EH (cell line): ENCODE measurements around the gene MALT1.
"Not testable (repeated sequence)": the region's sequence is repeated elsewhere in the genome, so short reads cannot be mapped to it uniquely, and the experiment has no call there.

Experiments used
- DNase-seq: peaks from one replicate; pipeline ENCODE4 v3.0.0-alpha.2; 2015; ENCODE audit warnings: low read depth

MALT1 gene

DNA sequence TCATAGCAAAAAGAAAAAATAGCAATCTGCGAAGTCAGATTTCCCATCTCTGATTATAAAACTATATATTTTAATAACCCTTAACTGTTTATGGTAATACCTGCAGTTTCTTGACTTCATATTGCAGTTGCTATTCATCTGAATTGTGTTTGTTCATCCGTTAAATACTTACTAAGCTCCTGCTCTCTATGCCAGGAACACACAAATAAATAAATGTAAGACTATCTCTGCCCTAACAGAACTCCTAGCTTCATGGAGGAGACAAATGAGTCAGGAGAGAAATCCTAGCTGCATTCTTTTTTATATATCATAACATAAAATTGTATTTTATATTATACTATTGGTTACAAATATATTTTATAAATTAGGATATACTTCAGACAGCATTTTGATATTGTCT, 61.2 kb downstream of the MALT1 start:
- DNase-seq: no peak

DNA sequence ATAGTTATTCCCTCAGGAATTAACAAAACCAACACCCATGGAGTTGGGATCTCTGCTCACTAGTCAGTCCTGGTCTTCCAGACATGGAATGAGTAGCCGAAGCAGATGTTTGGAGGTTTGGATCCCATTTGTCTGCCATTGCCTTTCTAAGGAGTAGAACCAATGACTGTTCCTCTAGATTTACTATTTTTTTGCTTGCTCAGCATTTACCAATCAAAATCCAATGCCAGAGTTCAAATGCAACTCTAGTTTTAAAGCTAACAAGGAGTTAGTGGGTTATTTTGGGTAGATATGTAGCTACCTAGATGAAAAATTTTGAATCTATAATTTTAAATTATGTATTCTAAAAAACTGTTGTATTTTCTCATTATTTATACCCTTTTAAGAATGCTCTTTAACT, 62.6 kb downstream of the MALT1 start:
- DNase-seq: no peak

DNA sequence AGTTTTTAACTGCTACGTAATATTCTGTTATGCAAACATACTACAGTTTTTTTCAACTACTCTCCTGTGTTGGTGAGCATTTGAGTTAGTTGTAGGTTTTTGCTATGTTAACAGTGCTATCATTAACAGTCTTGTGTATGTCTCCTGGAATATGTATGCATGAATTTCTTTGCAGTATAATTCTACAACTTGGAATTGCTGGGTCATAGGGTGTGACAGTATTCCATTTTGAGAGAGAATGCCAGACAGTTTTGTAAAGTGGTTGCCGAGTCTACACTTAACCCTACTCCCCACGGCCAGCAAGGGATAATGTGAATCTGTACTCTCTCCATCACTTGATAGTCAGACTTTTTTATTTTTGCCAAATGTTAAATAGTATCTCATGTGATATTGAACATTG, 67.1 kb downstream of the MALT1 start:
- DNase-seq: no peak

DNA sequence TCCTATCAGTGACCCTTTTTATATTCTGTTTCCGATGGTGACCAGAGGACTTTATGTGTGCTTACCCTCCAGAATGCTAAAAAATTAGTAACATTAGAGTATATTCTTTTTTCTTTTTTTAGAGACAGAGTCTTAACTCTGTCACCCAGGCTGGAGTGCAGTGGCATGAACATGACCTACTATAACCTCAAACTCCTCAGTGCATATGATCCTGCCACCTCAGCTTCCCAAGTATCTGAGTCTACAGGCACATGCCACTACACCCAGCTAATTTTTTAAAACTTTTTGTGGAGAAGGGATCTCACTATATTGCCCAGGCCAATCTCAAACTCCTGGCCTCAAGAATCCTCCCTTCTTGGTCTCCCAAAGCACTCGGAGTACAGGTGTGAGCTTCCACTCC, 74.6 kb downstream of the MALT1 start:
- no peak for DNase-seq

DNA sequence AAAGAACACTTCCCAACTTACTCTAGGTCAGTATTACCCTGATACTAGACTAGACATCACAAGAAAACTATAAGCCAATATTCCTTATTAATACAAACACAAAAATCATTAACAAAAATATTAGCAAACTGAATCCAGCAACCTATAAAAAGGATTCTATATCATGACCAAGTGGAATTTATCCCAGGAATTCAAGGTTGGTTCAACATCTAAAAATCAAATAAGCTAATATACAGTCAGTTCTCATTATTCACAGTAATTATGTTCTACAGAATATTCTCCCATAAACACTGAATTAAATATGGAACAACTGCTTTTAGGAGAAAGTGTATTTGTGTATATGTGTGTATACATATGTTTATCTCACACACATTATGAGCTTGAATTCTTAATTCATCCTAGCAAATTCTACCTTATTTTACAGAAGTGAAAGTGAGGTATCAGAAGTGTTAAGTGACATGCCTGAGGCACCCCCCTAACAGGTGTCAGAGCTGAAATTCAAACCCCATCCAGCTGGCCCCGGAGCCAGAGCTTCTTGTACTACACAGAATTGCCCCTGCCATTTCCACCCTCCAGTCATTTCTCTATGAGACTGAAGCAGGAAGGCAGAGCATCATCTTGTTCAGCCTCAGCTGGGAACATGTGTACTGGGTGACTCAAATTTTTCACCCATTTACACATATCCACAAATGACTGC, 77.8 kb downstream of the MALT1 start:
- DNase-seq: no peak

DNA sequence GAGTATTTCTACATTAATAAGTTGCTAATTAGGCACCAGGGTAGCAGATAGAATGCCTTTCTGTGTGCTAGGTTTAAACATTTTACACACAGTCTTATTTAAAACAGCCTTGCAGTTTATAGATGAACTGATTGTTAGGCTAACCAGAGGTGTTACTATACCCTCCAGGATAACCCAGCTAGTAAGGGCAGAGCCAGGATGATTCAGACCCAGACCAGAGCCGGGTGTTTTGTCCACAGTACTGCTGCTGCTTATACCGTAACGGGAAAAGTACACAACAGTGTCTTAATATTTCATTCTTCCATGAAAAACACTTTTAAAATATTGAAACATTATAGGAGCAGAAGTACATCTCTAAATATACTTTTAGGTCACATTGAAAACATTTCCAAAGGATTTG, 82.7 kb downstream of the MALT1 start:
- DNase-seq: peak; percentile 21

DNA sequence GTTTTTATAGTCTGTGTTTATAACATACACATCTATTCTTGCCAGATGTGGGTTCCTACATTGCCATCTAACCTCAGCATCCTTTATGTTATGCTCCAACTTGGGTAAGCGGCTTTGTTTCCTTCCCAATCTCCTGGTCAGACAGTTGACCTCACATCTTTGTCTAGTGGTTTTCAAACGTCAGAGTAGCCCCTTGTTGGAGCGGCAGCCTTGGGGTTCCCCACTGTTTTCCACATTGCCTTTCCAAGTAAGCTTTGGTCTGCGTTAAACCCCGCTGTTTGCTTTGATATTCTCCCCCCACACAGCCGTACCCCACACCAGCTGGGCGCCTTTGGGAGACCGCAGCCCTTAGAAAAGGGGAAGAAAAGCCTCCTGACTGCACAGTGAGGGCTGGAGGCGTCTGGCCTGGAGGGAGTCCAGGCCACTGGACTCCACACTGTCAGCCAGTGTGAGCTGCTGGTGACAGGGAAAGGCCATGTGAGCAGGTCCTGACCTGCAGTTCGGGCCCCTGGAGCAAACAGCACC, 83.3 kb downstream of the MALT1 start:
- no peak for DNase-seq

DNA sequence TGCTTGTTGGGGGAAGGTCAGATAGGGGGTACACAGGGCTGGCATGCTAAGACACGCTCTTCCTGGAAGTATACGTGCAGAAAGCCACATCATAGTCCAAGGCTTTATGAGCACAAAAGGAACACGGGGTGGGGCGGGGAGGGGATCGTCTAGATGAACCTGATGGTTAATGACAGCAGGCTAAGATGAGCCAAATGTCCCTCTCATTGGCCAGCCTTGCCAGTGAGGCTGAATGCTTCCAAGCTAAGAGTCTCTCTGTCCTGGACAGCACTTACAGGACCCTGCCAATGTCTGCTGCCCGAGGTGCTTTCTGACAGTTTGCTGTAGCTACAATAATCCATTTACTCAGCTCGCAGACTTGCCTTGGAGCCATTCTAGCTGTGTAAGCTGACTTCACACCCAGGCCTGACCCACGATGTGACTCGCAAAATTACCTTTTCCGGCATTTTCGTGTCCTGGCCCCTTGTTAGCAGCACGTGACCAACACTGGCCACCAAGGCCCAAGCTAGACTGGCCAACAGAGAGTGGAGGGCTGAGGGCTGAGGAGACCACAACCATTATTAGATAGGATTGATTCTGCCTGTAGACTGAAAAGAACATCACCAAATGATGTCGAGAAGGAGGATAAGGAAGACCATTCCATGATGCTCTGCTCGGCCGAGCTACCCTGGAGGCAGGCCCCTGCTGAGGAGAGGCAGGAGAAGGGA, 84.2 kb downstream of the MALT1 start:
- DNase-seq: peak; percentile 55

DNA sequence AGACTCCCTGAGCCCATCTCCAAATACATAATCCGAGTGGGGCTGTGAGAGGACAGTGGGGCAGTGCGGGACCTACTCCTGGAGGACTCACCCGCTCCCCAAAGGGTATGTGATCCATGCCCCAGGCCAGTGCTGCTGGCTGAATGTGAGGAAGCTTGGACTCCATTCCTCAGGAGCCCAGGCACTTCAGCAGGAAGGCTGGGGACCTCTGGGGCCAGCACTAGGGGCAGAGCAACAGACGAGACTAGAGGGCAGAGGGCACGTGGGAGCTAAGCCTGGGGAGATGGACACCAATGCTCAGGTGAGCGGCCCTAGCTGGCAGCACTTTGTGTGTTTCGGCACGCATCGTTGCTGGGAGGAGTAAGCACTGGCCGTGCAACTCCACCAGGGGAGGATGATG, 84.9 kb downstream of the MALT1 start:
- no peak for DNase-seq

DNA sequence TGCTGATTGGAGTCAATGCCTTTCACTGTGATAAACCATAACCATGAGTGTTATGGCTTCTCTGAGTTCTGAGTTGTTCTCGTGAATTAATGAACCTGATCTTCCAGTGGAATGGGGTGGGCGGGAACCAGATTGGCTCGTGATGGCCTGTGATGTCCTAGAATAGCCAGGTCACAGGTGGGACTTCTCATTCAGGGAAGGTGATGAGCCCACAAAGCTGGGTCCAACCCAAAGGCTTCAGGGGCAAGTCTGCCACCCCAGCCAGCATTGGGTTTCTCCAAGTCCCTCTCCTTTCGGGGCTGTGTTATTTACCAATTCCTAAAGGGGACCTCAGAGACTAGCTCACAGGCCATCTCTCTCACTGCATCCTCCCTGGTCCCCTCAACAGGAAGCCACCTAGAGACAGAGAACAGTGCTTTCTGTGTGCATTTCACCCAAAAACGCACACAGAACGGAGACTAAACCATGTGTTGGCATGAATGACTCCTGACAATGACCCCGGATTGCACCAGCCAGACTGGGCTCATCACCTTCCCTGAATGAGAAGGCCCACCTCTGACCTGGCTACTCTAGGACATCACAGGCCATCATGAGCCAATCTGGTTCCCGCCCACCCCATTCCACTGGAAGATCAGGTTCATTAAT, 85.5 kb downstream of the MALT1 start:
- no peak for DNase-seq

DNA sequence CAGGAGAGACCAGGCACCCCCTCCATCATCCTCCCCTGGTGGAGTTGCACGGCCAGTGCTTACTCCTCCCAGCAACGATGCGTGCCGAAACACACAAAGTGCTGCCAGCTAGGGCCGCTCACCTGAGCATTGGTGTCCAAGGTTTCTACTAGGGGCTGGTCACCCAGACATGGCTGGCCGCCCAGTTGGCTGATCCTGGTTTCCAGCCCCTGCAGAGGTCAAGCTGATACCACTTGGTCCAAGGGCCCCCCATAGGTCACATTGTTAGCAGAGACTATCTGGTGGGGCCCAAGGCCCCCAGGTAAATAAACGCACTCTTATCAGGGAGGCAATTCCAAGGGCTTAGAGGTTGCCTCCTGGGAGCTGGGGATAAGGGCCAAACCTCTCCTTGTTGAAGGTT, 86.1 kb downstream of the MALT1 start:
- DNase-seq: not testable (repeated sequence)

DNA sequence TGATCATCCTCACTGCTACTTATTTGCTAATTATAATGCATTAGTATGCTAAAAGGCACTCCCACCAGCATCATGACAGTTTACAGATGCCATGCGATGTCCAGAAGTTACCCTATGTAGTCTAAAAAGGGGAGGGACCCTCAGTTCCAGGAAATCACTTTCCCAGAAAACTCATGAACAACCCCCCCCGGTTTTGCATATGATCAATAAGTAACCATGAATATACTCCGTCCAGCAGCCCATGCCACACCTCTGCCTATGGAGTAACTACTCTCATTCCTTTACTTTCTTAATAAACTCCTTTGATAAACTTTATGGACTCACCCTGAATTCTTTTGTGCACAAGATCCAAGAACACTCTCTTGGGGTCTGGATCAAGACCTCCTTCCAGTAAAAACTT, 86.8 kb downstream of the MALT1 start:
- no peak for DNase-seq

DNA sequence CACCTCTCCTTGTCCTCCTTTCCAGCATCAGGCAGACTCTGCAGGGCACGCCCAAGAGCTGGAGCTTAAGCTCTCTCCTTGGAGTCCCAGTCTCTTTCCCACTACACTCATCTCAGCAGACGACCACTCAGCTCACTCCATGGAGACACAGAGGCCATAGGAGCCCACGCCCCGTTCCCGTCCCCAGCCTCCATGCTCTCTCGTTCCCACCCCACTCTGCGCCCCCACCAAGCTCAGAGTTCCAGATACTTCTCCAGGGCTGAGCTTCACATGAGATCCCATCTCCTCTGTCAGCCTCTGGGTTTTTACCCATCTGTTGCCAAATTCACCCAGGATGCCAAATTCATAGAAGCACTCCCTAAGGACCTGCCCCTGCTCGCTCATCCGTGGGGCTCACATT, 87.3 kb downstream of the MALT1 start:
- DNase-seq: no peak

DNA sequence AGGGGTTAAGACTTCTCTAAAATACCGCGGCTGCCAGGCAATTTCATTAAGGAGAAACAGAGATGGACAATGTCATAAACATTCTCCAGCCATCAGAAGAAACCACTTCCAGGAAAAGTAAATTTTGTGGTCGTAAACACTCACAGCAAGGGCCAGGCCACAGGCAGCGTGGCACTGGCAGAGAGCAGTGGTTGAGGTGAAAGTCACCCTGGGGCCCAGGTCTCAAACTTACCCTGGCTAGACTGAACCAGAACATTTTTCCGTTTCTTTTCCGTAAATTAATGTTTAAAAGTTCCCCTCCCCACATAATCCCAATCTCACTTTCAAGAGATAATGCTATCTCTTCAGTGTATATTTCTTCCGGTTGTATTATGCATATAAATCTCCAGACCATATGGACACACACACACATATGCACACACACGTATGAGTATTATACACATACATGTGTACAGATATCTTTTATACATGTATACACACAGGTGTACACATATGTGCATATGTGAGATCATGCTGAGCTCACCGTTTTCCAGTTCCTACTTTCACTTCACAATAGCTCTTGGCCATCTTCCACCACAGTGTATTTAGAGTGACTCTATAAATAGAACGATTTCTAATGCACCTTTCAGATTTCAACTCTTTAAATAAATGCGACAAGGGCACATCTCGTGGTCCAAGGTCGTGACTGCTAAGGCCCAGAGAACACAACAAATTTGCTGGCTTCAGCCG, 90.1 kb downstream of the MALT1 start:
- DNase-seq: peak; percentile 14

DNA sequence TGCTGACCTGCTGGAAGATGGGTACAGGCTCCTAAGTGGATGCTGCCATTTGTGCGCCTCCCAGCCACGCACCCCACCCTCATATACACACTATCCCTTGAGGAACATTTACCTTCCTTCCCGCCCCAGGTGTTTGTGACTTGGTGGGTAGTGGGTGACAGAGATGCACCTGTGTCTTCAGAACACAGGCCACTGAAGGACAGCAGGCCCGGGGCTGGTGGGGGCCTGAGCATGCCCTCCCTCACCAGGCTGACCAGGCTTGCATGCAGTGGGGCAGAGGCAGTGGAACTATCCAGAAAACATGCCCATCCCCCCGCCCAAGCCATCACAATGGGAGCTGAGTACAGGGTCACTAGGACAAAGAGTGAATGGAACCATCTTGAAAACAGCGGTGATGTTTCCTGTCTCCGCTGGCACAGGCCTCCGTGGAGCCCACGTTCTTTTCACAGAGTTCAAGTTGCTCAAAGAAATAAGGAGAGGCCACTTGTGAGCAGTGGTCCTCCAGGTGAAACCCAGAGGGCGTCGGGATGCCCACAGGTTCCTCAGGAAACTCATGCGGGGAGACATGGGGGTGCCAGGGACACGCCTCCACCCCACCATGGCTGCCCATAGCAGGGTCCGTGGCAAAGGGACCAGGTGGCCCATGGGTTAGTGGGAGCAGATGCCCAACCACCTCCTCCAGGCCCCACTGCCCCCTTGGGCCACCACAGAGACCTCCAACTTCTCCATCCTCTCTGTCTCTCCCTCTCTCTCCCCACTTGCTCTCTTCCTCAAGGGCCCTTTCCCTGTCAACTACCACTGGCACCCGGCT, 90.9 kb downstream of the MALT1 start:
- DNase-seq: no peak

DNA sequence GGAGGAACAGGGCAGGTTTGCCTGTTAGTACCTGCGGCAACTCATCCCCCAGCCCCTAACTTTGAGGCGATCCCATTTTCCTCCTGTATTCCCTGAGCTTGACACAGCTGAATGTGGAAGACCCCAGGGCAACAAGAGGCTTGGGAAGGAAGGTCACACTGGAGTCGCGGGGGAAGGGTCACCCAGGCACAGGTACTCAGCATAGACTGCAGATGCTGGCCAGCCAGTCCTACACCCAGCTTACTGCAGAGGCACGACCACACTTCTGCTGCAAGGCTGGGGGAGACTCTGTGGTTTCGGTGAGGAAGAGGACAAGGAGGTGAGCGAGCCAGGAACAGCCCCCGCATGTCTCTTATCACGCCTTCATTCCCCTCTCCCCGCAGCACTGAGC, 91.5 kb downstream of the MALT1 start:
- no peak for DNase-seq

DNA sequence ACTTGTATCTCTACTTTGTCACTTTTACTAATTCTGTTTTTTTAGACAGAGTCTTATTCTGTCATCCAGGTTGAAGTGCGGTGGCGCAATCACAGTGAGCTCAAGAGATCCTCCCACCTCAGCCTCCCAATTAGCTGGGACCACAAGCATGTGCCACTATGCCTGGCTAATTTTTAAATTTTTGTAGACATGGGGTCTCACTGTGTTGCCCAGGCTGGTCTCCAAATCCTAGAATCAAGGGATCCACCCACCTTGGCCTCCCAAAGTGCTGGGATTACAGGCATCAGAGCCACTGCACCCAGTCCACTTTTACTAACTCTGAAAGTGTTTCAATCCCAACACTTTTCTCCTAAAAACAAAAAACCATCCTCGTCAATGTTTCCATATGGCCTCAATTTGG, 94.9 kb downstream of the MALT1 start:
- no peak for DNase-seq

DNA sequence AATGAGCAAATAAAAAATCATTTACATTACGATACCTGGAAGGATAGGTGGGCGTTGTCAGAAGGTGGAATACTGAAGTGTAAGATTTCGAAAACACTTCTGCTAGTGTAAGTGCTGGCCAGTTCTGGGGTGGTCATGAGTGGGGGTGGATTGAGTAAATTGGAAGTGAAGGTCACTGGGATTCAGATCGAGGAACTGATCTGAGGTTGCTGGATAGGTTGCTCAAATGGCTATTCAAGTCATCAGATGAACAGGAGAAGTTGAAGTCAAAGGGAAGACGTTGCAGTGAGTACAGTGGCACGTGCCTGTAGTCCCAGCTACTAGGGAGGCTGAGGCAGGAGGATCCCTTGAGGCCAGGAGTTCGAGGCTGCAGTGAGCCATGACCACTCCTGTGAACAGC, 95.7 kb downstream of the MALT1 start:
- no peak for DNase-seq

DNA sequence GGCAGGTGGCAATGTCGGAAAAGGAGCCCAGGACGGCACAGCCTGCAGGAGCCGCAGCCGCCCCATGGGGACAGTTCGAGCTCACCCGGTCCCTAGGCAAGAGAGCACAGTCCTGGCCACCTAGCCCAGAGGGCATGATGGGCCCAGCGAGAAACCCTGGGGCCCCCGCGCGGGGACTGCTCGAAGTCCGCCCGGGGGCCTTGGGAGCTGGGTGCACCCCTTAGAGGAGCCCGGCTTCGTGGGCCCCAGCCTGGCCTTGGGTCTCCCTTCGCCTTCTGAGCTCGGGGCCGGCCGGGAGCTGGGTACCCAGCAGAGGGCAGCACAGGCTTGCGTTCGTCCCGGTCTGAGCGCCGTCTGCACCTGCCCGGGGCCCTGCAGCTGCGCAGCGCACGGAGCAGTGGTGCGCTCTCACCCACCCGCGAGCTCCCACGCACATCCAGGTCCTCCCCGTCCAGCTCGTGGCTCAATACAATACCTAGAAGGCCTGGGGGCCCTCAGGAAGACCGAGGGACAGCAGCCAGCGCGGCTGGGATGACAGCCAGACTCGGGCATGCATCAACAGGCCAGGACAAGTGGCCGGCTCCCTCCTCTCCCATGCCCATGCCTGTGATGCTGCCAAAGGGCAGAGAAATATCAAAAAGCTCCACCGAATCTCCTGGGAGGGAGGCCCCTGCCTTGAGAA, 97.2 kb downstream of the MALT1 start:
- peak; percentile 67 for DNase-seq

DNA sequence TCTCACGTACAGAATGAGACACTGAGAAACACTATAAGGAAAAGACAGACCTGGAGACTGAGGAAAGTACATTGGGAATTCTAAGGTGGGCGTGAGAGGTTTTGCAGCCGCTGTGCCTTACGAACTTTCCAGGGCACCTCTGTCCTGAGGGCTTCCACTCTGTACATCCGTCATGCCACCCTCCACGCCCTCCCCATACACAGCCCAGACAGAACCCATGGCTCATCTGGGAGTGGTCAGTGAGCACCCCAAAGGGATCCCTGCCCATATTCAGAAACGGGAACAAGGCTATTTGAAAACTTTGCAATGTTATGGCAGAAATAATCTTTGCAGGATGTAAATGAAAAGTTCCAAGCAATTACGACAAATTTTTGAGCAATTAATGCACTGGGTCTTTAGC, 98.1 kb downstream of the MALT1 start:
- no peak for DNase-seq

DNA sequence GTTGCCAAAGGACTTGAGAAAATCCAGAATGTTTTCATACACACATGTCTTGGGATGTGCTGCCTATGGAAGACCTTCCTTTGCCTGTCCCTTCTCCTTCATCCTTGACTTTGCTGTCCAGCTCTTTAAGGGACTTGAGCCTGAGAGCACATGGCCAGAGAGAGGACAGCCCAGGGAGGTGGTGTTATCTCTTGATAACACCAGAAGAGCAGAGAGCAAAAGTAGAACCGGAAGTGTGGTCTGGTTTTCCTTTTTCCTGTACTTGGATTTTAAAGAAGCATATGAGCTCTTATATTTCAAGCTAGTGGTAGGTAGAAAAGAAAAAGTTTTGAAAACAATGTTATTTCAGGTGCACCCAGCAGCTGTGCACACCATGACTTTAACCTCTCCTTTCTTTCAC, 99.3 kb downstream of the MALT1 start:
- no peak for DNase-seq
